CD4-positive, alpha-beta T cell treated with Interleukin-21 for 1 hour (primary cell): ENCODE results near the gene EPB41L3.
"Not testable (repeated sequence)": the region's sequence is repeated elsewhere in the genome, so short reads cannot be mapped to it uniquely, and the experiment has no call there.

ENCODE experiments used
- DNase-seq: peaks from one replicate; pipeline ENCODE4 v3.0.0-alpha.2; 2020

EPB41L3 gene

GRCh38 chr18:5488844-5489243, 55.0 kb downstream of the EPB41L3 start:
- no peak for DNase-seq

GRCh38 chr18:5488044-5488443, 55.8 kb downstream of the EPB41L3 start:
- DNase-seq = not testable (repeated sequence)

- no peak for DNase-seq
These were observed 59.3 kb downstream of the EPB41L3 start for GRCh38 chr18:5484526-5484925.

- no peak for DNase-seq
These were observed 62.2 kb downstream of the EPB41L3 start for GRCh38 chr18:5481621-5482020.

- no peak for DNase-seq
These were observed 65.5 kb downstream of the EPB41L3 start for GRCh38 chr18:5478261-5478660.

GRCh38 chr18:5476961-5477800, 66.6 kb downstream of the EPB41L3 start:
- DNase-seq = no peak

- DNase-seq = no peak
These were observed 68.5 kb downstream of the EPB41L3 start for GRCh38 chr18:5475267-5475666.

- no peak for DNase-seq
These were observed 74.5 kb downstream of the EPB41L3 start for GRCh38 chr18:5469340-5469739.

GRCh38 chr18:5468394-5468793, 75.4 kb downstream of the EPB41L3 start:
- DNase-seq = no peak

- DNase-seq = no peak
These were observed 76.1 kb downstream of the EPB41L3 start for GRCh38 chr18:5467671-5468070.

- no peak for DNase-seq
These were observed 77.5 kb downstream of the EPB41L3 start for GRCh38 chr18:5466256-5466655.

- DNase-seq = no peak
These were observed 79.5 kb downstream of the EPB41L3 start for GRCh38 chr18:5464251-5464650.

GRCh38 chr18:5463831-5464230, 80.0 kb downstream of the EPB41L3 start:
- DNase-seq = no peak

- no peak for DNase-seq
These were observed 80.4 kb downstream of the EPB41L3 start for GRCh38 chr18:5463390-5463789.

- DNase-seq = no peak
These were observed 81.6 kb downstream of the EPB41L3 start for GRCh38 chr18:5462227-5462626.

GRCh38 chr18:5461041-5461440, 82.8 kb downstream of the EPB41L3 start:
- DNase-seq = no peak

- DNase-seq = no peak
These were observed 86.3 kb downstream of the EPB41L3 start for GRCh38 chr18:5457462-5457957.

GRCh38 chr18:5456577-5457461, 87.0 kb downstream of the EPB41L3 start:
- DNase-seq = peak; percentile 7

GRCh38 chr18:5455674-5456073, 88.1 kb downstream of the EPB41L3 start:
- peak; percentile 9 for DNase-seq

- DNase-seq = no peak
These were observed 90.8 kb downstream of the EPB41L3 start for GRCh38 chr18:5452943-5453443.

- DNase-seq = no peak
These were observed 91.9 kb downstream of the EPB41L3 start for GRCh38 chr18:5451871-5452270.

GRCh38 chr18:5451150-5451549, 92.6 kb downstream of the EPB41L3 start:
- no peak for DNase-seq

- DNase-seq = no peak
These were observed 93.8 kb downstream of the EPB41L3 start for GRCh38 chr18:5449858-5450509.
